GM18508 (cell line): ENCODE results near the gene UBQLN4.

Source experiments
- ATAC-seq: cut with Tn5 transposase; IDR thresholded peaks from one replicate; pipeline ENCODE4 v1.9.1; 2021; ENCODE audit warnings: moderate number of reproducible peaks; ENCODE audit not compliant: insufficient read depth, unreplicated experiment

UBQLN4 gene

DNA sequence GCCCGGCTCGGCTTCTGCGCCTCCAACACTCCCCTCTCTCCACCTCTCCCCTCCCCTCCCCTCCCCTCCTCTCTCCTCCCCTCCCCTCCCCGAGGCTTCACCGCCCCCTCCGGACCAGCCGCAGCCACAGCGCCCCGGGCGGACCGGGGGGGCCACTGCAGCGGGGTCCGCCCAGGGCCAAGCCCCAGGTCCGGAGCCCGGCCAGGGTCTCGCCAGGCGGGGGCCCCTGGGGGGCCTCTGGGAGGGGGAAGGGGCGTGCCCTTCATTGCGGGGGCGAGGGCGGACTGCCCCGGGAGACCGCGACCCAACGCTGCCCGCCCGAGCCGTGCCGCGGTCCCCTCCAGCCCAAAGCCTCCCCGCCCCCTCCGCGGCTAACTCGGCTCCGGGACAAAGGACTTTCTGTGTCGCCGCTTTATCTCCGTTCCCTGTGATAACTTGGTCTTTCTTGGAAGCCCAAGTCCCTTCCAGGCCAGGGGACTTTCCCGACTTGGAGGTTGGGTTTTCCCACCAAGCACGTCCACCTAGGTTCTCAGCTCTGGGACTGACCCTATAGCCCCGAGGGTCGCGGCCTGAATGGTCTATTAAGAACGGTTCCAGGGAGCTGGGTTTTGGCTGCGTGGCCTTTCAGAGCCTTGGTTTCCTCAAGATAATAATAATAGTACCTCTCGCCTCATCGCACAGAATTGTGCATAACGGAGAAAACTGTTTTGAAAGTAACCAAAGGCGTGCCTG is at the start of gene UBQLN4:
Gene UBQLN4 (minus strand): TSS at position 31 of the 732 bp plus-strand sequence. CDS start 97 bp downstream, outside the sequence.
- ATAC-seq, result no peak

DNA sequence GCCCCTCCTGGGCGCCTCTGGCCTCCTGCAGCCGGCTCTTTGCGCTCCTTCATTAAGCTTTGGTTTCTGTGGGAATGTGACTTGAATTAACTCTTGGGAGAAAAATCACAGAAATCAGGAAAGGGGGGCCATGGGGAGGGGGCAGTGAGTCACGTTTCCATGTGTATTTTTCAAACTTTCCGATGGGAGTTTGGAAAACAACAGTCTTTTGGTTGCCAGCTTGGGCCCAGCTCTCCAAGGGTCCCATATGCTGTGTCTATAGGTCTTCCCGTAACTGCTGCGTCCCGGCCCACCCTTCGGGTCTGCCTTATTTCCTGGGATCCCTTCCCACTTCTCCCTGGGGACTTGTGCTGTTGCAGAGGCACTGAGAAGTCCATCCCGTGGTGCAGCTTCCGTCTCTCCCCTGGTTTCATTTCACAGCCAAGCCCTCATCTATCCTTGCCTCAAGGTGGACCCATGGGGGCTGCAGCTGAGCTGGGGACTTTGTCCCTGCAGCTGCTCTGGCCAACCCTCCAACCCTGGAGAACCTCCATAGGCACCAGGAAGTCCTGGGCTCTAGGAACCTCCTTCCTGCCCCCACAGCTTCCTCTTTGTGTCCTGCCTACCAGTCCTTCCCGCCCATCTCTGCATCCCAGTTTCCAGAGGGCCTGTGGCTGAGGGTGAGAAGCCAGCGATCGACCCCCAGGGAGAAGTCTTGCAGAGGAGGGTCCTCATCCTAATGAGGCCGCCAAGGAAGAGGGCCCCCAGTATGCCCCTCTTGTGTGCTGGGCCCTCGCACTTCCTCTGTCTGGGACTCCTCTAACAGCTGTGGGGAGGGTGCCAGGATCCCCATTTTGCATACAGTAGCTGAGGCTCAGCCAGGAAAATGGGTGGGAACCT is 49.3 kb upstream of the UBQLN4 start:
- no peak for ATAC-seq

DNA sequence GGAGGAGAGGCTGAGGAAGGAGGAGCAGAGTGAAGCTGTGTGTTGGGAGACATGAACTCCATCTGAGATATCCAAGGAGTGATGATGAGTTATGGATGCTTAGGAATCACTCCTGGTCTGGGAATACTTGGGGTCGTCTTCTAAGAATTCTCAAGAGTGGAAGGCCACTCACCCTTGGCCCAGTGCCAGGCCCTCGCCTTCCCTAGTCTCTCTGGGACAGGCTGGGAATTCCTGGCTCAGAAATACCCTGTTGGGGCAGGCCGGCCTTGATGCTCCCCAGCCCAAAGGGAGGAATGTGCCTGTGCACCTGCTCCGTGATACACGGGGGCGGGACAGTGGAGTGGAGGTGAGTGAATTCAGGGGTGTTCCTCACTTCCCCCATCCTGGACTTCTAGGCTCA is 48.3 kb upstream of the UBQLN4 start:
- no peak for ATAC-seq

DNA sequence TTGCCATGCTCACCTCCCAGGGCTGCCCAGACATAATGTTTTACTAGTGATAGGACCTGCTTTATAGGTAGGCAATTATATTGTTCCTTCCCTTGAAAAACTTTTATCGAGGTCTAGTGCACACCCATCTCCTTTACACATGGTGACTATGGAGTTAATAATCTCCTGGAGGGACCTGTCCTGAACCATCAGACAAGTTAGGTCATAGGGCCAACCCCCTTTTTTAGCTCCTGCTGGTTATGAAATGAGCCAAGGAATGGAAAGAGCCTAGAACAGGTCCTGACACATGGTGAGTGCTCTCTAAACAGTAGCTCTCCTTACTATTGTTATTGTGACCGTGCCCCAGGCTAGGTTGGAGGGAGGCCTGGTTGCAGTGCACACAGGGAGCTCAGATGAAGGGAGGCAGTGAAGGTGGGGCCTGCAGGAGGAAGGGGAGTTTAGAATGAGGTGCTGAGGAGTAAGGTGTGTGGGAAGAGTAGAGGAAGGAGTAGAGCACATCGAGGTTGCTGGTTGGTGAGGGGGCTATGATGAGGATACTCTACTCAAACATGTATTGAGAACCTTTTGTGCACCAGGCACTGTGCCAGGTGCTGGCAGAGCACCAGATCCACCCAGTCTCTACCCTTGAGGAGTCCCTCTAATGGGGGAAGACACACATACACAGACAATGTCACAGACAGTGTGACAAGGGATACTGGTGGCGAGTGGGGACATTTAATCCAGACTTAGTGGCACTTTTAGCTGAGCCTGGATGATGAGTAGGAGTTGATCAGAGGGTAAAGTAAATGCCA is 46.8 kb upstream of the UBQLN4 start:
- no peak for ATAC-seq

DNA sequence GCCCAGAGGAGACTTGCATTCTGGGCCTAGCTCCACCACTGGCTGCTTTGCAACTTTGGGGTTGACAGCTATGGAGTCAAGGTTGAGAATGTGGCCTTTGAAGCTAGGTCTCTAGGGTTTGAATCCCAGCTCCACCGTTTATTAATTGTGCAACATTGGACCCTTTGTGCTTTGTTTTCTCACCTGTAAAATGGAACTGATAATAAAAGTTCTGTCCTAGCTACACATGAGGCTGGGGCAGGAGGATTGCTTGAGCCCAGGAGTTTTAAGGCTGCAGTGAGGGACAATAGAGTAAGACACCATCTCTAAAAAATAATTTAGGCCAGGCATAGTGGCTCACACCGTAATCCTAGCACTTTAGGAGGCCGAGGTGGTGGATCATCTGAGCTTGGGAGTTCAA is 45.7 kb upstream of the UBQLN4 start:
- no peak for ATAC-seq

DNA sequence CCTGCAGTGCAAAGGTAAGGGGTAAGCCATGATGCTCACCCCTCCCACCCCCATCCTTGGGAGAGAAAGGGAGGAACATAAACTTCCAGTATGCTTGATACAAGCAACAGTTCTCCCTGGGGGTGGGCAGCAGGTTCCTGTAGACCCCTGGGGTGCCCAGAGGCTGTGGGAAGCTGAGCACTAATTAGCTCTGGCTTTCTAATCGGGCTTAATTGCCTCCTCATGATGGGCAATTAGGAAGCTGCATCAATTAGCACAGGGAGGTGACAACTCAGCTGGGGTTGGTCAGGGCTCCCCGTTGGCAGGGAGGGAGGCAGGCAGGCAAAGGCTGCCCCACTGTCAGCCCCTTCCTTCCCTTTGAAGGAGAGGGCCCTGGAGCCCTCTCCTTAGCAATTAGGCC is 45.2 kb upstream of the UBQLN4 start:
- ATAC-seq, result no peak

DNA sequence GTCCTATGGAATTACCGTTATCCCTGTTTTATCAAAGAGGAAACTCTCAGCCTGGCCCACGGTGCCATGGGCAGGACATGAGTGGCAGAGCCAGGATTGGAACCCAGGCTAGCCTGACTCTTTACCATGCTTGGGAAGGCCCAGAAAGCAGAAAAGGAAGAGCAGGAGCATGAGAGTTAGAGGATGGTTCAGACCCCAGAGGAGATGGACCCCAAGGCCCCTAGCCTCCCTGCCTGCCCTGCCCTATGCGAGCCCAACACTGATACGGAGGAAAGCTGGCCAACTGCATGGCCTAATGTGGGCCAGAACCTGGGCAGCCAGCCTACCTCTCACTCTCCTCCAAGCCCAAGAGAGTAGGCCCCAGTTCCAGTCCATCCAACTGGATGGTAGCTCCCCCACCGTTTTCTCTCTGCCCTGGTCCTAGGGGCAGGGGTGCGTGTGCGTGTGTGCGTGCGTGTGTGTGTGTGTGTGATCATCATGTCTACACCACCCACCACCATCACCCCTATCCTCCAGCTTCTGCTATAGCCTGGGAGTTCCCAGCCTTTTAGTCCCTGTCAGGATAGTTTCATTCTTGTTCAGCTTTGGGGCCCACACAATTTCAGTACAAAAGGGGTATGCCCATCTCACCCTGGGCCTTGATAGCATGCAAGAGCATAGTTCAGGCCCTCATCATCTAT is 44.0 kb upstream of the UBQLN4 start:
- ATAC-seq, result no peak

DNA sequence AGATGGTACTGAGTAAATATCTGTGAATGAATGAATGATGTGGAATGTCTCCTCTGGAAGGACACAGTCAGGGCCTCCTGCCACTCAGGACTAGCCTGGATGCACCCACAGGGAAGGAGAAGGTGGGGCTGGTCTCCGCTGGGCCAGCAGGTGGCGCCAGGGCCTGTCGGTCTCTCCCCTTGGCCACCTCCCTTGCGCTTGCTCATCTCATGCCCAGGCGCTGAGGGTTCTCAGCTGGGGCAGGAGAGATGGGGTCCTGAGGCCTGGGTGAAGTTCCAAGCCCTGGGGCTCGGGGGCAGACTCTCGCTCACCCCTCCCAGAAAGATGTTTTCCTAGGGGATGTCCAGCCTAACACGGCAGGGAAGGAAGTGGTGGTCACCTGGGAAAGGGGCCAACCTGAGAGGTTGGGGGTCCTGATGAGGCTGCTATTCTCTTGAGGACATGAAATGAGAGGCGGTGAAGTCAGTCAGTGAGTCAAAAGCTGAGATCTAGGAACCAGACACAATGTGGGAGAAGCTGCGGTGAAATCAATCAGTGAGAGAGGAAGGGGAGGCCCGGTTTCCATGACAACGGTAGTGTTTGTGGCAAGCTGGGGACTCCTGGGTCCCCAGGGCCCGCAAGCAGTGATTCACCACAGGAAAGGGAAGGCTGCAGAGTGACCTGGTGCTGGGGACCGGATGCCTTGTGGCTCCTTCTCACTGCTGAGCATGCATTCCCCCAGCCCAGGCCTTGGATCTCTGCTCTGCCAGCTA is 43.2 kb upstream of the UBQLN4 start:
- ATAC-seq, result peak; percentile 38

DNA sequence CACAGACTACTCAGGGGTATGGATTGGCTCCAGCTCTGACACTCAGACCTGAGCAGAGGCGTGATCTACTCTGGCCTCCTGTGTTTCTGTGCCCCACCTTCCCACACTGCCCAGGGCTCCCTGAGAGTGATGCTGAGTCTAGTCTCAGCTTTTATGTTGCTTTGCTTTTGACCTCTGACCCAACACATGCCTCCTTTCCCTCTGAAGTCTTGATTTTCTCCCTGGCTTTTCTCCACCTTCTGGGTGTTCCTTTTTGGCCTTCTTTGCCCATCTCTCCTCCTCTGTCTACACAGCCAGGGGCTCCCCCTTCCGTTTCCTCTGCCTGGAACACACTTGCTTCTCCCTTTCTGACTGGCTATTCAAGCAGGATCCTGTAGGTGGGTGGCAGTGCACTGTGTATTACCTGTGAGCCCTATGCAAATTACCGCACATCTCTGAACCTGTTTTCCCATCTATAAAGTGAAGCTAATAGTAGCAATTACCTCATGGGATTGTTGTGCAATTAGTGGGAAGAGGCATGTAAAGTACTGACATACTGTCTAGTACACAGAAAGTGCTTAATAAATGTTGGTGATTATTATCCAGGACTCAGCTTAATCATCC is 42.4 kb upstream of the UBQLN4 start:
- ATAC-seq, result no peak

DNA sequence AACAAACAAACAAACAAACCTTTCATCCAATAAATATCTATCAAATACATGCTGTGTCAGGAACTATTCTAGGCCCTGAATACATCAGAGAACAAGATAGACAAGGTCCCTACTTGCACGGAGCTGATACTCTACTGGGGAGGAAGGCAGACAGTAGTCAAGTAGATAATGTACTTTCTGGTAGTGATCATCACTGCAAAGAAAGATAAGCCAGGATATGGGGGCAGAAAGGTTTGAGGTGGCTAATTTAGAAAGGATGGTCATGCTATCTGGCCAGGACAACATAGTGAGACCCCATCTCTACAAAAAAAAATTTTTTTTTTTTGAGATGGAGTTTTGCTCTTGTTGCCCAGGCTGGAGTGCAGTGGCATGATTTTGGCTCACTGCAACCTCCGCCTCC is 38.0 kb upstream of the UBQLN4 start:
- no peak for ATAC-seq

DNA sequence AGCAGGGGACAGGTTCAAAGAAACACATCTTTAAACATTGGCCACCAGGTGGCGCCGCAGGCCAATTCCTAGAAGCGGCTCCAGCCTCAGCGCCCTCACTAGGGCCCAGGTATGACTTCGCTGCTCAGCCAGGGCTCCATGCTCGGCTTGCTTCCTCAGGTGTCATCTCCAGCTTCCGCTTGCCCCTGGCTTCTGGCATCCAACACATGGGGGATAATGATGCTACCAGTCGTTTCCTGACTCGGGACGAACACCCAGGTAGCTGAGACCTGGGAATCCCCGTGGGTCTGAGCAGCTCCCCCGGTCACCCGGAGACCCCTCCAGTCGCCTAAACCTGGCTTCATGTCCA is 37.2 kb upstream of the UBQLN4 start:
- no peak for ATAC-seq

DNA sequence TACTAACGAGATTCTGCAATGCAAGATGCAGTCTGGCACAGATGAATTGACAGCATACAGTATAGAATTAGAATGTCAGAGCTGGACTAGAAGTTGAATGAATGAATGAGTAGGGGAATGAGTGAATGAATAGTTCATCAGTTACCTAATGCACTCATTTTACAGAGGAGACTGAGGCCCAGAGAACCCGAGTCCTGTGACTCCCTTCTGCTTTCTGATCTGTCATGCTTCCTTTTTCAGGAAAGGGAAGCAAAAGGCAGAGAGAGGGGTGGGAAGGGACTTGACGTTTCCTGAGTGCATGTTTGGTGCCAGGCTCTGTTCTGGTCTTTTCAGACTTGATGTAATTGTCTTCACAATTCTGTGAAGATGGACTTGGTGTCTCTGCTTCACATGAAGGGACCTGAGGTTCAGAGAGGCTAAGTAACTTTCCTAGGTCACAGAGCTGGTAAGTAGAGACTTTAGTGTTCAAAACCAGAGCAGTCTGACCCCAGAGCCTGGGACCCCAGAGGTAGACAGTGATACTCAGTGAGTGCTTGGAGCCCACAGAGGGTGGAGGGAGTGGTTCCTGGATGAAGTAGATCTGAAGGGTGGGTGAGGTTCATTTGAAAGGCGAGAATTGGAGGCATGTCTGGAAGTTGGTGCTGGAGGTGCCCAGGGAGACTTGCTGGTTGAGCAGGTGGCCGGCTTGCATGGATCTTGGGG is 36.7 kb upstream of the UBQLN4 start:
- no peak for ATAC-seq

DNA sequence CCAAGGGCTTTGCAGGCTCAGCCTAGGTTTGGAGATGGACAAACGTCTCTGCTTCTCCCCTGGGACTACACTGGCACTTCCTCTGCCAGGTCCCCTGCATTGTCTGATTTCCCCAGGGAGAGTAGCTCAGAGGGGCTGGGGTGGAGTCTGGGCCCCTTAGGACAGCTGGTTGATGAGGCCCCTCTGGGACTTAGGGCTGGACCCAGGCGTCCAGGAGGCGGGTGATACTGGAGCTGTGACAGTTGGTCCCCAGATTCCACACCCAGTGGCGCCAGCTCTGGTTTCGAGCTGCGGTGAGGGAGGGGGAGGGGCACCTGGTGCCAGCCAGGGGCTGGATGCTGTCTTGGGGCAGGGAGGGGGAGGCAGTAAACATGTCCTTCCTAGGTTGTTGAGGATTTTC is 36.1 kb upstream of the UBQLN4 start:
- ATAC-seq, result no peak

DNA sequence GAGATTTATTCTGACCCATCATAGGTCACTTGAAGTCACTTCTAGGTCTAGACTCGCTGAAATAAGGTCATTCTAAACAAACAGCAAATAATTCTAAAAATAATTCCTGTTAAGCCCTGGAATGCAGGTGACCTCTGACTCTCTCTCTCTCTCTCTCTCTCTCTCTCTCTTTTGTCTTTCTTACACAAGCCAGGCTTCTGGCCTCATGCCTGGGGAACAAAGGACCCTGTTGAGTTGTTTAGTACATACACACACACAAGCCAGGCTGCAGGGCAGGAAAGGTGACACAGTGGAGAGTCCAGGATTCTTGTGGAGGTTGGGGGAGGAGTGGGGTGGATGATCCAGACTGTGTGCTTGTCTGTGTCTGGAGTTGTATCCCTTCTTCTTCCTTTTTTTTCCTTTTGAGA is 32.7 kb upstream of the UBQLN4 start:
- ATAC-seq, result no peak

DNA sequence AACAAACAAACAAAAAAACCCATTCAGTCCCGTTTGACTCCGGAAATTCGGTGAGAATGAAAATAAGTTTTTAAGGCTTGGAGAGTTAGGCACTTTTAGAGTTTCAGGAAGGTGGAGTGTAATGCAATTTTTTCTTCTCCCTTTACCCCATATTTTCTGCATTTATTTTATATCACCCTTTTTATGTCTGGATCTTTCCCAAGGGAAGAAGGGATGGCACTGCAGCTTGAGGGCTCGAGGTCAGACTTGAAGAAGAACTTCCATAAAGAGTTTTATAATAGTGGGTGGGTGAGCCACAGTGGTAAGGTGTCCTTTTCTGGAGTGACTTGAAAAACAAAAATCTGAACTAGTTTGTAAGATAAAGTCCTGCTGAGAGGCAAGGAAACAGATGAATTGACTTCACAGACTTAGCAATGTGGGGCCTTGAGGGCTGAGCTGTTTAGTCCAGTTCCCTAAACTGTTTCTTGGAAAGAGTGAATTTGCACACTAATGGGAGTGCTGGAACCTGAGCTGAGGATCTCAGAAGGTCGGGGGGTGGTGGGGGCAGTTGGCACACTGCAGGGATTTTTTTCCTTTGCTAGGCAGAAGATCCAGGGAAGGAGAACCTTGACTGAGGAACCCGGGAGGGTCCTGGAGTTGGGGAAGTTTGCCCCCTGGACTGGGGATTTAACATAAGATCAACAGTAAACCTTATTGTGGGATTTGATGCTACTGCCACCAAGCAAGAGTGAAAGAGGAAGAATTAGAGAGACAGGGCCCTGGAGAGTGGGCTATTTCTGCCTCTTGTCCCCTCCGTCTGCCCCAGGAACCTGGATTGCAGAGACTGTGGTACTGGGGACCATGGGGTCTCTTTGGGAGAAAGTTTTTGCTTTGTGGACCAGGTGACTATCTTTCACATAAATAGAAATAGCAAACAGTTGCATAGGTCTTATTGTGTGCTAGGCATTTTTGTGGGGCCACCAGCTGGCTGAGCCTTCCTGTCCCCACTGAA is 30.5 kb upstream of the UBQLN4 start:
- ATAC-seq, result no peak

DNA sequence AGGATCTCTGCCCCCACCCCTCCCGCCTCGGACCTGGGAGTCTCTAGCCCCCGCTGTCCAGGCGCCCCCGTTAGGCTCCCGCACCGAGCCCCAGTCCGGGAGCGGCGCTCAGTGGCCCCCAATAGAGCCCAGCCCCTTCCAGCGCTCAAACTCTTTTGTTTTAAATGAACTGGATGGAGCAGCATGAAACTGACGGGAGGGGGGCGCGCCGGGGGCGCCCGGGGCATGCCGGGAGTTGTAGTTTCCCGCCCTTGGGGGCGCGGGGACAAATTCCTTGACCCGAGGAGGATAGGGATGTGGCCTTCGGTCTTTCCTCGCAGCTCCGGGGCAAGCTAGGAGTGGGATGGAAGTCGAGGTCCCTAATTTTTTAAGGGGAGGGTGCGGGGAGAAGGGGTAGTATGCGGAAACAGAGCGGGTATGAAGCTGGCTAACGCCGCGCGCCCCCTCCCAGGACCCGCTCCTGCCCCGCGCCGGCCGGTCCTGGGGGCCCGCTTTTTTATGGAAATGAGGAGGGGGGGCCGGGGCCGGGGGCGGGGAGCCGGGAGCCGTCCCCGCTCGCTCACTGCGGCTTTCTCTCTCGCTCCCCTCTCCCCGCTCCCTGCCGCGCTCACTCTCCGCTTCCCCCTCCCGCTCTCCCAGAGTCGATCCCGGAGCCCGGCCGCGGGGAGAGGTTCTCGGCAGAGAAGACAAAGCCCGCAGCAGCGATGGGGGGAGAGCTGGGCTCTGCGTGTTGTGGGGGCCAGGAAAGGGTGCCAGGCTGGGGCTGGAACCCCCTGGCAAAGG is 28.9 kb upstream of the UBQLN4 start, which contains the start of gene MEX3A:
Gene MEX3A (minus strand): TSS at position 157 of the 783 bp plus-strand sequence. CDS start 467 bp downstream, outside the sequence.
- ATAC-seq, result no peak

DNA sequence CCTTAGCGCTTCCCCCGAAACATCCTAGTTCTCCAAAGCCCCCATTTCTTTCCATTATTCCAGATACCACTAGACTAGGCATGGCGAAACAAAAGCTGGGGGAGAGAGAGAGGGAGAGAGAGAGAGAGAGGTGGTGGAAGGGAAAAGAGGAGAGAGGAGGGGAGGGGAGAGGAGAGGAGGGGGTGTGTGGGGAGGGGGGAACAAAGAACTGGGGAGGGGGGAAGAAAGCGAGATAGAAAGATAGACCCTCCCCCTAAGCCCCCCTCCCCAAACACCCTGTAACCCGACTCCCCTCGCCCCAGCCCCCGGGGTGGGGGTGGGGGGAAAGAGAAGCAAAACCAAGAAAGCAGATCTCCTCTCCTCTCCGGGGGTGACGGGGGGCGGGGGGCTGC is 28.3 kb upstream of the UBQLN4 start:
- ATAC-seq, result no peak
